Upper lobe of left lung (tissue), 4 donors: Measurements from ENCODE around the gene KLHL10.

ENCODE experiments used
- CTCF ChIP-seq, 6 experiments: fragments of 450-650 bp in 4 of 6; fragments of 200-600 bp in 2 of 6; sonication (generic) in 2 of 6; IDR thresholded peaks; one replicate each; pipeline ENCODE4 v1.5.1; 2016 to 2019; ENCODE audit warnings: antibody characterized with exemption in 6 of 6
- POLR2A ChIP-seq, 4 donors: fragments of 450-650 bp; IDR thresholded peaks; one replicate each; pipeline ENCODE4 v1.5.1; 2016 to 2017; ENCODE audit warnings: antibody characterized with exemption in 4 of 4, mild to moderate bottlenecking in 2 of 4
- POLR2AphosphoS5 ChIP-seq, 2 donors: sonication (generic); formaldehyde crosslinking; IDR thresholded peaks; one replicate each; pipeline ENCODE4 v1.5.1; 2017; ENCODE audit warnings: antibody characterized with exemption in 2 of 2

GRCh38 chr17:41813152-41813680, 24.4 kb upstream of the KLHL10 start:
- TF ChIP-seq CTCF (IDR thresholded peaks at IDR 0.05) (no peak), POLR2AphosphoS5 (IDR thresholded peaks at IDR 0.05) (no peak), POLR2A (IDR thresholded peaks at IDR 0.05) (no peak)
